ENCODE results near the gene ADARB2. TPM values are rescaled to one million over a fixed set of nuclear protein-coding genes. Genes with fewer than 3 reads are reported as not detected.

The ADARB2 gene
- total and polyA plus RNA-seq, 4 donors: 0.22 to 1.3 (median 0.55) TPM

DNA sequence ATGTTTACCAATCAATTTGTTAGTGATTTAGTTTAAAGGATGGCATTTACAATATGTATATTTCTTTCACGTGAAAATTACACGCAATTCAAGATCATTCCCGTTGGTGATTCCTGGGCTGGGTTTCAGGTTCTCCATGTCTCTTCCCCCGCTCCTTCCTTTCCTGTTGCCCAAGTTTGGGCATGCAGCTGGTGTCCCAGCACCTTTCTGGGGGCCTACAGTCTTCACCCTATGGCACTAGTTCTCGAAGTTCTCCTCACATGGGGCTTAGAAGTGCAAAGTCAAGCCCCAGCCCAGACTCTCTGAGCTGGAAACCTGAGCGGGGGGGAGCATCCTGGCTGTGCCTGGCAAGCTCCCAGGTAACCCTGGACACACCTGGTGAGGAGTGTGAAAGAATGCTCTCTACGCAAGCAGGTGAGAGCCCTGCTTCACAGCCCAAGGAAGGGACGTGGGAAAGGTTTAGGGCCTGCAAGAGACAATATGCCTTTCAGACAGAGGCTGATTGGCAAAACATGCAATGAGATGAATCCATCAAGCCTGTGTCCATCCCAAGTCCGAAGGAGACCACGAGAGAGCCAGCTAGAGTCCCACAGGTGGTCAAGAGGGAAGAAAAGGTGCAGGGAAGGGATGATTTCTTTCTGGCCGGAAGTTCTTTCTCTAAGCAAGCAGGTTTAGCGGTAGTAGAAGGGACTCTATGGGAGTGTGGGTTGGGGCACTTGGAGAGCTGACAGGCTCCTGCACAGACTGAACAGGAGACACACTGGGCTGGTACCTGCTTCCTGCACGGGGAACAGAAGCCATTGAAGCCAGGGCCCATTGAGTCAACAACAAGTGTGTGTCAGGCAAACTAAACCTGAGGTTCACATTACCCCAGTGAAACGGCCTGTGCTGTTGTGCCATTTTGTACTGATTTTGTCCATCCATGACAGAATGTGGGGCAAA, 131.1 kb downstream of the ADARB2 start:
- Histone ChIP-seq H3K4me3 (no peak overlapping the region), H3K4me1 (ENCODE audit: control insufficient read depth in 5 of 5, insufficient read depth in 5 of 5, low read length in 5 of 5) (peaks cover 0 to 17% (median 0%) of the 10 kb centered on the region in 5 donors), H3K9ac (ENCODE audit: insufficient read depth in 1 of 2, low read length in 2 of 2) (no peak overlapping the region), H3K27ac (ENCODE audit: low read depth in 1 of 2, low read length in 1 of 2) (no peak overlapping the region), H3K27me3 (ENCODE audit: control insufficient read depth in 3 of 3, insufficient read depth in 3 of 3, low read length in 2 of 3) (peaks cover 0 to 46% (median 17%) of the 10 kb centered on the region in 3 donors), H3K36me3 (ENCODE audit: control insufficient read depth in 4 of 4, insufficient read depth in 4 of 4, low read length in 4 of 4) (no peaks in the 10 kb centered on the region), H3K9me3 (ENCODE audit: control insufficient read depth in 4 of 4, insufficient read depth in 3 of 4, low read length in 3 of 4) (peaks cover 0 to 2% (median 0%) of the 10 kb centered on the region in 4 donors)
- 75 to 76% methylated on average over 14 of the region's 14 CpGs for WGBS, 2 donors
- no peak for TF ChIP-seq CTCF (IDR thresholded peaks at IDR 0.05; ENCODE audit: control extremely low read depth, extremely low read depth)
- ATAC-seq (ENCODE audit: insufficient read depth, low FRiP score) (no peak), DNase-seq (no peak)

DNA sequence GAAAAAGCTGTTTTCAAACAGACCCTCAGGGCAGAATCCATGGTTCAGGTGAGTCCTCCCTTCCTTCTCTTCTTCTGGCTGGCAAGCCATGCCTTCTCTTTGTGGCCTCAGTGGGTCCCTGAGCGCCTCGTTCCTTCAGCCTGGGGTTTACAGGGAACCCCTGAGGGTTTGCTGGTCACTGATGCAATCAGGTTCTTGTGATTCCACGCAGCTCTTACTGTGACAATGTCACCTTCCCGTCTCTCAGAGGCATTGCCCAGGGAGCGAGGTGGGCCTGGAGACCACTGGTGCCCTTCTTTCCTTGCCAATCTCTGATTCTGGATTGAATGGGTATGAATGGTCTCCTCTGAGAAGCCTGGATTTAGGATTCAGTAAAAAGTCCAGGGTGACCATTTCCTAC, 132.2 kb downstream of the ADARB2 start:
- DNase-seq: no peak
- no peak for ATAC-seq (ENCODE audit: insufficient read depth, low FRiP score)
- Histone ChIP-seq H3K27me3 (ENCODE audit: control insufficient read depth in 3 of 3, insufficient read depth in 3 of 3, low read length in 2 of 3) (peaks cover 0 to 37% (median 10%) of the 10 kb centered on the region in 3 donors), H3K36me3 (ENCODE audit: control insufficient read depth in 4 of 4, insufficient read depth in 4 of 4, low read length in 4 of 4) (no peaks in the 10 kb centered on the region), H3K4me3 (no peak overlapping the region), H3K4me1 (ENCODE audit: control insufficient read depth in 5 of 5, insufficient read depth in 5 of 5, low read length in 5 of 5) (peaks cover 0 to 24% (median 0%) of the 10 kb centered on the region in 5 donors), H3K27ac (ENCODE audit: low read depth in 1 of 2, low read length in 1 of 2) (no peak overlapping the region), H3K9ac (ENCODE audit: insufficient read depth in 1 of 2, low read length in 2 of 2) (no peak overlapping the region), H3K9me3 (ENCODE audit: control insufficient read depth in 4 of 4, insufficient read depth in 3 of 4, low read length in 3 of 4) (peaks cover 0 to 2% (median 0%) of the 10 kb centered on the region in 4 donors)
- no peak for TF ChIP-seq CTCF (IDR thresholded peaks at IDR 0.05; ENCODE audit: control extremely low read depth, extremely low read depth)
- WGBS, 2 donors: 87 to 91% methylated on average over 5 of the region's 5 CpGs

GRCh38 chr10:1604246-1604645, 133.1 kb downstream of the ADARB2 start:
- DNase-seq (no peak), ATAC-seq (ENCODE audit: insufficient read depth, low FRiP score) (no peak)
- TF ChIP-seq CTCF (IDR thresholded peaks at IDR 0.05; ENCODE audit: control extremely low read depth, extremely low read depth): no peak
- H3K36me3 ChIP-seq (ENCODE audit: control insufficient read depth in 4 of 4, insufficient read depth in 4 of 4, low read length in 4 of 4): no peaks in the 10 kb centered on the region
- peaks cover 0 to 2% (median 0%) of the 10 kb centered on the region in 4 donors for H3K9me3 ChIP-seq (ENCODE audit: control insufficient read depth in 4 of 4, insufficient read depth in 3 of 4, low read length in 3 of 4)
- H3K4me1 ChIP-seq (ENCODE audit: control insufficient read depth in 5 of 5, insufficient read depth in 5 of 5, low read length in 5 of 5): peaks cover 0 to 24% (median 0%) of the 10 kb centered on the region in 5 donors
- H3K27me3 ChIP-seq (ENCODE audit: control insufficient read depth in 3 of 3, insufficient read depth in 3 of 3, low read length in 2 of 3): peaks cover 0 to 32% (median 6%) of the 10 kb centered on the region in 3 donors
- no peak overlapping the region for H3K27ac ChIP-seq (ENCODE audit: low read depth in 1 of 2, low read length in 1 of 2)
- no peak overlapping the region for H3K9ac ChIP-seq (ENCODE audit: insufficient read depth in 1 of 2, low read length in 2 of 2)
- H3K4me3 ChIP-seq: no peak overlapping the region
- WGBS, 2 donors: 52 to 56% methylated on average over 7 of the region's 7 CpGs
